ENCODE data around the gene CFAP65.

GRCh38 chr2:219062081-219062480, 20.8 kb upstream of the CFAP65 start:
- TF ChIP-seq, protein P1, sequence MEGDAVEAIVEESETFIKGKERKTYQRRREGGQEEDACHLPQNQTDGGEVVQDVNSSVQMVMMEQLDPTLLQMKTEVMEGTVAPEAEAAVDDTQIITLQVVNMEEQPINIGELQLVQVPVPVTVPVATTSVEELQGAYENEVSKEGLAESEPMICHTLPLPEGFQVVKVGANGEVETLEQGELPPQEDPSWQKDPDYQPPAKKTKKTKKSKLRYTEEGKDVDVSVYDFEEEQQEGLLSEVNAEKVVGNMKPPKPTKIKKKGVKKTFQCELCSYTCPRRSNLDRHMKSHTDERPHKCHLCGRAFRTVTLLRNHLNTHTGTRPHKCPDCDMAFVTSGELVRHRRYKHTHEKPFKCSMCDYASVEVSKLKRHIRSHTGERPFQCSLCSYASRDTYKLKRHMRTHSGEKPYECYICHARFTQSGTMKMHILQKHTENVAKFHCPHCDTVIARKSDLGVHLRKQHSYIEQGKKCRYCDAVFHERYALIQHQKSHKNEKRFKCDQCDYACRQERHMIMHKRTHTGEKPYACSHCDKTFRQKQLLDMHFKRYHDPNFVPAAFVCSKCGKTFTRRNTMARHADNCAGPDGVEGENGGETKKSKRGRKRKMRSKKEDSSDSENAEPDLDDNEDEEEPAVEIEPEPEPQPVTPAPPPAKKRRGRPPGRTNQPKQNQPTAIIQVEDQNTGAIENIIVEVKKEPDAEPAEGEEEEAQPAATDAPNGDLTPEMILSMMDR (IDR thresholded peaks at IDR 0.05): no peak
- TF ChIP-seq E2F5 (CRISPR knock-in tag; IDR thresholded peaks at IDR 0.05) (no peak), CREB1 (CRISPR knock-in tag; IDR thresholded peaks at IDR 0.05) (no peak), MXD4 (CRISPR knock-in tag; IDR thresholded peaks at IDR 0.05; ENCODE audit: borderline replicate concordance) (no peak), ELF4 (CRISPR knock-in tag; IDR thresholded peaks at IDR 0.05; ENCODE audit: low read depth) (no peak), ZNF232 (CRISPR knock-in tag; IDR thresholded peaks at IDR 0.05) (no peak), CDX4 (CRISPR knock-in tag; IDR thresholded peaks at IDR 0.05; ENCODE audit: borderline replicate concordance) (no peak), ETV6 (CRISPR knock-in tag; IDR thresholded peaks at IDR 0.05) (no peak), STAT6 (CRISPR knock-in tag; conservative IDR thresholded peaks at IDR 0.05; ENCODE audit: low read depth) (no peak), ATF1 (CRISPR knock-in tag; IDR thresholded peaks at IDR 0.05) (no peak)
- TF ChIP-seq, protein P2, sequence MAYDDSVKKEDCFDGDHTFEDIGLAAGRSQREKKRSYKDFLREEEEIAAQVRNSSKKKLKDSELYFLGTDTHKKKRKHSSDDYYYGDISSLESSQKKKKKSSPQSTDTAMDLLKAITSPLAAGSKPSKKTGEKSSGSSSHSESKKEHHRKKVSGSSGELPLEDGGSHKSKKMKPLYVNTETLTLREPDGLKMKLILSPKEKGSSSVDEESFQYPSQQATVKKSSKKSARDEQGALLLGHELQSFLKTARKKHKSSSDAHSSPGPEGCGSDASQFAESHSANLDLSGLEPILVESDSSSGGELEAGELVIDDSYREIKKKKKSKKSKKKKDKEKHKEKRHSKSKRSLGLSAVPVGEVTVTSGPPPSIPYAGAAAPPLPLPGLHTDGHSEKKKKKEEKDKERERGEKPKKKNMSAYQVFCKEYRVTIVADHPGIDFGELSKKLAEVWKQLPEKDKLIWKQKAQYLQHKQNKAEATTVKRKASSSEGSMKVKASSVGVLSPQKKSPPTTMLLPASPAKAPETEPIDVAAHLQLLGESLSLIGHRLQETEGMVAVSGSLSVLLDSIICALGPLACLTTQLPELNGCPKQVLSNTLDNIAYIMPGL (CRISPR knock-in tag; IDR thresholded peaks at IDR 0.05): no peak
